ENCODE results near the gene SORCS2. TPM values are rescaled to one million over a fixed set of nuclear protein-coding genes. Genes with fewer than 3 reads are reported as not detected.

SORCS2 gene
- total and polyA plus RNA-seq, 2 experiments from 2014 or later = 0.38 to 1.4 TPM

- Histone ChIP-seq H3K4me2 (ENCODE audit: unreplicated experiment) (no peak overlapping the region), H4K20me1 (ENCODE audit: insufficient read depth) (no peaks in the 10 kb centered on the region), H3K9ac (no peak overlapping the region), H3K4me1 (ENCODE audit: insufficient read depth) (peaks cover 33% of the 10 kb centered on the region), H3K79me2 (ENCODE audit: insufficient read depth) (no peaks in the 10 kb centered on the region), H3F3A (ENCODE audit: insufficient read depth) (peaks cover 15% of the 10 kb centered on the region), H3K27ac (no peak overlapping the region), H3K27me3 (replicated peaks; ENCODE audit: insufficient read depth) (0 out of 2 replicates have a peak, but pooled peaks cover 3% of the 10 kb centered on the region), H3K4me3 (no peak overlapping the region), H2AFZ (no peak overlapping the region), H3K9me2 (ENCODE audit: insufficient read depth) (no peaks in the 10 kb centered on the region), H3K9me3 (ENCODE audit: low read depth) (no peaks in the 10 kb centered on the region), H3K36me3 (ENCODE audit: low read depth) (no peaks in the 10 kb centered on the region)
- 84 to 86% methylated on average over 25 of the region's 25 CpGs for WGBS, 2 experiments (ENCODE audit: low coverage in 1 of 2, low lambda C conversion rate in 2 of 2, missing lambda C conversion rate in 2 of 2)
- DNase-seq = no peak
- in situ Hi-C loops (cut with MboI) = no loop called here
- TF ChIP-seq EZH2 (IDR thresholded peaks at IDR 0.05; ENCODE audit: insufficient read depth, poor library complexity, severe bottlenecking) (no peak), EZH2phosphoT487 (IDR thresholded peaks at IDR 0.05; ENCODE audit: insufficient read depth, low read depth) (no peak)
Observed at GRCh38 chr4:7635445-7636239, 443.3 kb downstream of the SORCS2 start.

- Histone ChIP-seq H3K79me2 (ENCODE audit: insufficient read depth) (no peaks in the 10 kb centered on the region), H3K4me3 (no peak overlapping the region), H3K9me2 (ENCODE audit: insufficient read depth) (no peaks in the 10 kb centered on the region), H3K27me3 (replicated peaks; ENCODE audit: insufficient read depth) (0 out of 2 replicates have a peak, but pooled peaks cover 3% of the 10 kb centered on the region), H2AFZ (no peak overlapping the region), H3K9ac (no peak overlapping the region), H3K4me2 (ENCODE audit: unreplicated experiment) (no peak overlapping the region), H3K4me1 (ENCODE audit: insufficient read depth) (peaks cover 28% of the 10 kb centered on the region), H3K36me3 (ENCODE audit: low read depth) (no peaks in the 10 kb centered on the region), H3K9me3 (ENCODE audit: low read depth) (no peaks in the 10 kb centered on the region), H3F3A (ENCODE audit: insufficient read depth) (peaks cover 10% of the 10 kb centered on the region; the same call in 1 of the 2 replicates), H3K27ac (no peak overlapping the region), H4K20me1 (ENCODE audit: insufficient read depth) (no peaks in the 10 kb centered on the region)
- TF ChIP-seq EZH2phosphoT487 (IDR thresholded peaks at IDR 0.05; ENCODE audit: insufficient read depth, low read depth) (no peak), EZH2 (IDR thresholded peaks at IDR 0.05; ENCODE audit: insufficient read depth, poor library complexity, severe bottlenecking) (no peak)
- in situ Hi-C loops (cut with MboI) = no loop called here
- WGBS, 2 experiments (ENCODE audit: low coverage in 1 of 2, low lambda C conversion rate in 2 of 2, missing lambda C conversion rate in 2 of 2) = 84% methylated on average over 12 of the region's 12 CpGs
- DNase-seq = no peak
Observed at GRCh38 chr4:7636240-7636508, 443.8 kb downstream of the SORCS2 start.

DNA sequence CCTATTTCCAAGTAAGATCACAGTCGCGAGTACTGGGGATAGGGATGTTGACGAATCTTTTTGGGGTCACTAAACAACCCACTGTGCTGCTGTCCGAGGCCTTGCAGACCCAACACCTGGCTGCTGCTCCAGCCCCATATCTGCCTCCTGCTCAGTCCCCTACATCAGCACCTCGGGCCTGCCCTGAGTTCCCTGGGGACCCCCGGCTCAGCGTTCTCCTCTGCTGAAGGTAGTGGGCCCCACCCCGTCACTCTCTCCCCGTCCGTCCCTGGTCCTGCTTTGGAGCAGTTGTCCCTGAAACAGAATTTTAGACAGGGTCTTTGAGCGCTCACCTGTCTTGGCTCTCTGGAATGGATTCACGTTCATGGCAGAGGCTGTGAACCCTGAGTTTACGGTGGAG is 444.8 kb downstream of the SORCS2 start:
- Histone ChIP-seq H3K9me2 (ENCODE audit: insufficient read depth) (no peaks in the 10 kb centered on the region), H3K27ac (no peak overlapping the region), H3K4me3 (no peak overlapping the region), H3K79me2 (ENCODE audit: insufficient read depth) (no peaks in the 10 kb centered on the region), H3K36me3 (ENCODE audit: low read depth) (no peaks in the 10 kb centered on the region), H4K20me1 (ENCODE audit: insufficient read depth) (no peaks in the 10 kb centered on the region), H3K4me1 (ENCODE audit: insufficient read depth) (peaks cover 18% of the 10 kb centered on the region), H3F3A (ENCODE audit: insufficient read depth) (peaks cover under 1% of the 10 kb centered on the region; the same call in 1 of the 2 replicates), H3K9ac (no peak overlapping the region), H3K4me2 (ENCODE audit: unreplicated experiment) (no peak overlapping the region), H2AFZ (no peak overlapping the region), H3K27me3 (replicated peaks; ENCODE audit: insufficient read depth) (peaks cover 4% of the 10 kb centered on the region; the same call in 1 of the 2 replicates), H3K9me3 (ENCODE audit: low read depth) (no peaks in the 10 kb centered on the region)
- in situ Hi-C loops (cut with MboI) = no loop called here
- TF ChIP-seq EZH2phosphoT487 (IDR thresholded peaks at IDR 0.05; ENCODE audit: insufficient read depth, low read depth) (no peak), EZH2 (IDR thresholded peaks at IDR 0.05; ENCODE audit: insufficient read depth, poor library complexity, severe bottlenecking) (no peak)
- no peak for DNase-seq
- WGBS, 2 experiments (ENCODE audit: low coverage in 1 of 2, low lambda C conversion rate in 2 of 2, missing lambda C conversion rate in 2 of 2) = 81% methylated on average over 12 to 13 of the region's 13 CpGs

- Histone ChIP-seq H3K4me3 (no peak overlapping the region), H3K9me3 (ENCODE audit: low read depth) (no peaks in the 10 kb centered on the region), H3K36me3 (ENCODE audit: low read depth) (no peaks in the 10 kb centered on the region), H3K27ac (no peak overlapping the region), H3F3A (ENCODE audit: insufficient read depth) (no peaks in the 10 kb centered on the region), H3K79me2 (ENCODE audit: insufficient read depth) (no peaks in the 10 kb centered on the region), H3K4me1 (ENCODE audit: insufficient read depth) (peaks cover 16% of the 10 kb centered on the region), H3K9ac (no peak overlapping the region), H3K27me3 (replicated peaks; ENCODE audit: insufficient read depth) (peaks cover 7% of the 10 kb centered on the region), H4K20me1 (ENCODE audit: insufficient read depth) (no peaks in the 10 kb centered on the region), H2AFZ (no peak overlapping the region), H3K4me2 (ENCODE audit: unreplicated experiment) (no peak overlapping the region), H3K9me2 (ENCODE audit: insufficient read depth) (no peaks in the 10 kb centered on the region)
- 80 to 83% methylated on average over 8 to 10 of the region's 11 CpGs for WGBS, 2 experiments (ENCODE audit: low coverage in 1 of 2, low lambda C conversion rate in 2 of 2, missing lambda C conversion rate in 2 of 2)
- TF ChIP-seq EZH2phosphoT487 (IDR thresholded peaks at IDR 0.05; ENCODE audit: insufficient read depth, low read depth) (no peak), EZH2 (IDR thresholded peaks at IDR 0.05; ENCODE audit: insufficient read depth, poor library complexity, severe bottlenecking) (no peak)
- in situ Hi-C loops (cut with MboI) = no loop called here
- DNase-seq = no peak
Observed at GRCh38 chr4:7637971-7638370, 445.6 kb downstream of the SORCS2 start.

All from GM23248 (cell line).